Activated CD4-positive, alpha-beta T cell treated with anti-CD3 and anti-CD28 coated beads, Interleukin-2, amount 50 U/mL, for 4 hours (primary cell): ENCODE data around the gene WFIKKN2.

Experiments used
- DNase-seq, 2 experiments: peaks; one replicate each; pipeline ENCODE4 v3.0.0-alpha.2; 2020

WFIKKN2 gene

GRCh38 chr17:50836826-50837225 lies 1.4 kb downstream of the WFIKKN2 start:
- no peak for DNase-seq

DNA sequence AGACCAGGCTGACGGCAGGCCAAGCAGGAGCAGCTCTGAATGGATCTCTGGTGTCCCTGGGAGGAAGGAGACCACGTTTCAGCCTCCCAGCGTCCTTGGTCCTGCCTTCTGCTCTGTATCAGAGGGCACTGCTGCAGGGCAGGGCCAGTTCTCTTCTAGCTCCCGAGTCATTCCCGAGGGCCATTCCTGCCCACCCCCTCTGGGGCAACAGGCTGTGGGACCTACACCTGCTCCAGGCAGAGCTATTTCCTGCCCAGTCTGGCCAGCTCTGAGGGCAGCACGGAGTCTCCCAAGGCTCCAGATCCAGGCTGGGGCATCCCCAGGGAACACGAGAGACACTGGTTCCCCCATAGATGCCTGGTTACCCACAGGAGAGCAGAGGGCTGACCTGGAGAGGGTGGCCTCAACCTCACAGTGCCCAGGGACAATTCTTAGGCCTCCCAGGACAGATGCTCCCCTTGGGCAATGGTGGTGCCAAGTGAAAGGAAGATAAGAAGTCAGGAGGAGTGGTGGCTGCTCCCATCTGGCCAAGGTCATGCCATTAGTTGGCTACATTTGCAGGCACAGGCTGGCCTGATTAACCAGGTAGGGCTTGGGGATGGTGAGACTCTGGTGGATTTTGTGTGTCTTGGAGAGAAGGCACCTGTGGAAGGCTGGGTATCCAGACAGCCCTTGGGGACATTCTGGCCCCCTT lies 2.0 kb downstream of the WFIKKN2 start:
- no peak for DNase-seq

DNA sequence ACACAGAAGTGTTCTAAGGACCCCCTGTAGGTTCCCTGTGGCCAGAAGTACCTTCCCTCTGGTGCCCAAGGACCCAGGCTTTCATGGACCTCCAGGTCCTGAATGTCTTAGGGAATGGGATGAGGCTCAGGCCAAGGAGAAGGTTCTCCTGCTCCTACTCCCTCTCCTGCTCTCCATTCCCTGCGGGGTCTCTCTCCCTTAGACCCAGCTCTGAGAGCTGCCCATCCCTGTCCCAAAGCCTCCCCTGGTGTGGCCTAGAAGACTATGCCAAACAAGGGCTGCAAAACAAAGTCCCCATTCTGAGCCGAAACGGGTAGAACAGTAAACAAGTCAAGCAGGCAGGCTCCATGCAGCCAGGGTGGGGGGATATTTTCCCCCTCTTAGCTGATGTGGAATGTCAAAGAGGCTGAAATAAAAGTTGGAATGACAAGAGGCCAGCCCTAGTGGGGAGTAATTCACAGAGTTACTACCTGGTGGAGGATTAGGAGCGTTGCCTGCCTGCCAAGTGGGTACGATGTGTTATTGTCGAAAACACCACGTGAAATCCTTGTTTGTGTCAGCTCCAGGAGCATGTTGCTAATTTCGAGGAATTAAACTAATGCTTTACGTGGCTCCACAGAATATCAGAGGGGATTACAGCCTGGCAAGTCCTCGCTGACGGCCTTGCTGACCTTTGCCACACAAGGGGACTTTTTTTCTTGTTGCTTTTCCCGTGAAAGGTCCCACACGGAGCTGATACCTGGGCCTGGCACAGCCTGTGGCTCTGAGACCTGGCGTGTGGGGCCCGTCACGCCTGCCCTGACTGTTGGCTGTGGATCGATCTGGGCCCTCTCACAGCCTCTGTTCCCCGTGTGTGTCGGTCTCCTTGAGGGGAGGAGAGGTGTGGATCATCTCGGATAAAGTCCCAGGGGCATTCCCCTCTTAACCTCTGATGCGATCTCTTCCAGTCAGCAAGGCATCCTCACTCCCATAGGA lies 2.9 kb downstream of the WFIKKN2 start:
- no peak for DNase-seq

- DNase-seq, result no peak
Measured at GRCh38 chr17:50839591-50840310, 4.4 kb downstream of the WFIKKN2 start.

GRCh38 chr17:50840311-50840851 lies 5.0 kb downstream of the WFIKKN2 start:
- DNase-seq, result no peak

DNA sequence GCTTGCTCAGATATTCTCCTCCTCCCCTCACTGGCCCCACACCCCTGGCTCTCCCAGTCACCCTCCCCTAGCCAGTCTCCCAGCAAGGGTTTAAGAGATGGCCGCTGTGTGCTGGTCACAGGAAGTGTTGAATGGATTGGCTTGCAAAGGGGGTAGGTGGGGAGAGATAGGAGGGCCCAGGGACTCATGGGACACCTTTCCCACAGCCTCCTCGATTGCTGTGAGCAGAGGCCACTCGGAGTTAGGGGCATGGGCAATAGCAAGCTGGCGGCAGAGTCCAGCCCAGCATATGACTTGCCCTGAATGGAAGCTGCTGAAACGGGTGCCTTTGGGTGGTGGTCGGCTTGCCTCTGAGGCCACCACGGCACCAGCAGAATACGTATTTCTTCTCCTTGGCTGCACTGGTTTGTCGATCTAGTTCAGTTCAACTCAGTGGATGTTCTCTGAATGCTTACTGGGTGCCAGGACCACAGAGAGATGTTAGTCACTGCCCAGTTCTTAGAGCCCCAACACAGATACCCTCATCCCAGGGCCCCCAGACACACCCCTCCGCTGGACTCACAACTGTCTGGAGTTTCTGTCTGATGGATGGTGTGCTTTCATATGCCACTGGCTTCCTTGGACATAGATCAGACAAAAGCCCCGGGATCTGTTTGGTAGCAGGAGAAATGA lies 6.0 kb downstream of the WFIKKN2 start:
- DNase-seq, result no peak

DNA sequence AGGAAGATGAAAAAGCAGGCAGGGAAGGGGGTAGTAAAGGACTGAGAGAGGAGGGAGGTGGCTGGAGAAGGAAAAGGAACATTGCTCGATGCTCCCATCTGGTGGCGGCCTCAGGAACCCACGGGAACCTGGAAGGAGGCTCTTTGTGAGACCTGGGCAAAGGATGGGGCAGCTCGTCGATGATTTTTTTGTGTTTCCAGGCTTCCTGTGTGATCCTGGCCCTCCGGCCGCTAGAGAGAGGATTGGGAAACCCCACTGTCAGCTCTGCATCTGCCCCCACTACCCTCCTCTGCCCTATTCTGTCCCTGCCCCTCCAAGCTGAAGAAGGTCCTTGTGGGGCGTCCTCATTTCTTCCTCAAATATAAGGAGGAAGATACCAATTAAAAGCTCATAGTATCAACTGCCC lies 6.6 kb downstream of the WFIKKN2 start:
- DNase-seq, result peak; percentile 29 to 44

- DNase-seq, result no peak
Measured at GRCh38 chr17:50842506-50843149, 7.2 kb downstream of the WFIKKN2 start.

DNA sequence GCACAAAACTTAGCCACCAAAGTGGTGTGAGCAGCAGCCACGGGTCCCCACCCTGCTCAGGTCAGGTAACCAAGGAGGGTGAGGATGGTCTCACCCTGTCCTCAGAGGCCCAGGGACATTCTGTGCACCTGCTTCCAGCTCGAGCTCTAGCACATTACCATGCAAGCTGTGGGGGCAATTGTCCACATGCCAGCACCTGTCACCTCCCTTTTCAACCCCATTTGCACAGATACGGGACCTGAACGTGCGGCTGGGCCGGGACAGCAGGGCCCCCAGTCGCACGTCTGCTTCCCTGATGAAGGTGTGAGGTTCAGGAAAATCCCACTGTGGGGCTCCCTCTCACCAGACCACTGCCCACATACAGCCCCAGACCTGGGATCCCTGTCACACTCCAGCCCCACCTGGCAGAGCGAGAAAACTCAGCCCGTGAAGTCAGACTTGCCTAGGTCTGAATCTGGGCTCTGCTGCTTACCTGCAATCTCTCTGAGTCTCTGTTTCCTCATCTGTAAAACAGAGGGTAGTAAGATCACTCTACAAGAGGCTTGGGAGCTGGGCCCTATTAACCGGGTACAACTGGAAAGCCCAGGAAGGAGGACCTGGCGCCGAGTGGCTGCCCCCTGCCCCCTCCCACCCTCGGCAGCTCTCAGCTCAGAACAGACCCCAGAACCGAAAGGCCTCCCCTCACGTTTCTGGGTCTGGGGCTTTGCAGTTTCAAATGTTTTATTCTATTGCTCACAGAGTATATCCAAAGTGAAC lies 7.9 kb downstream of the WFIKKN2 start:
- DNase-seq, result no peak

DNA sequence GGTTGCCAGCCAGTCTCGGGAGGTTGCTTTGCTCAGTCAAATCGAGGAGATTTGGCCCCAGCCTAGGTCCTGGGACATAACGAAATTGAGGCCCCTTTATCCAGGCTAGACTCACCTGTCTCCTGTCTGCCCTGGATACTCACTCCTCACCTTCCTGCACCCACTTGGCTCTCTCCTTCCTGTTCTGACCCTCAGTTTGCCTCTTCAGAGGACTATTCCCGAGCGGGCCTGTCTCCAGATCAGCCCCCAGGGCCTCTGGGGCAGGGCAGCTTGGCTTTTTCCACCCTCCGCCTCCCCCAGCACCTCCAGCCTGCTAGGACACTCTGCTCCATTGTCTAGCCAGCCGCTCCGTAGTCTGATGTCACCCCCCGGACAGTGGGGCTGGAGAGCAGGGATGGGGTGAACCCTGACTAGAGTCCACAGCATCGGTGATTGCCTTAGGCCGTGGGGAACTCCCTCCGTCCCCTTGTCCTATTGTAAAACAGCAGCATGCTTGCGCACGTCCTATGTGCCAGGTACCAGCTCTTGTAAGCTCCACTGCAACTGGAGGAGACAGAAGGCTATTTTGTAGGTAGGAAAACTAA lies 8.8 kb downstream of the WFIKKN2 start:
- DNase-seq, result no peak

- no peak for DNase-seq
Measured at GRCh38 chr17:50845240-50846147, 10.1 kb downstream of the WFIKKN2 start.

- DNase-seq, result no peak
Measured at GRCh38 chr17:50847566-50847965, 12.2 kb downstream of the WFIKKN2 start.

DNA sequence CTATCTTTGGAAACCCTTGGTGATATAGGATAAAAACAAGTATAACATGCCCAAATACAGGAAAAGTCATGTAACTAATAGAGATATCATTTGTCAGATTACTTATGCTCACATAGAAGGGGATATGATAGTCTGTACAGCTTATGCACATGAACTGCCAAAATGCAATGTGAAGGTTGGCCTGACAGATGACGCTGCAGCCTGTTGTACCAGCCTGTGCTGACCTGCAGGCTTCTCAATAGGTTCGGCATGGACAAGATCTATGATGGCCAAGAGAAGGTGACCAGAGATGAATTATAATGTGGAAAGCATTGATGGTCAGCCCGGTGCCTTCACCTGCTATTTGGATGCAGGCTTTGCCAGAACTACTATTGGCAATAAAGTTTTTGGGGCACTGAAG lies 12.7 kb downstream of the WFIKKN2 start:
- DNase-seq, result no peak

GRCh38 chr17:50848711-50849110 lies 13.3 kb downstream of the WFIKKN2 start:
- DNase-seq, result no peak

GRCh38 chr17:50850640-50851039 lies 15.3 kb downstream of the WFIKKN2 start:
- no peak for DNase-seq

DNA sequence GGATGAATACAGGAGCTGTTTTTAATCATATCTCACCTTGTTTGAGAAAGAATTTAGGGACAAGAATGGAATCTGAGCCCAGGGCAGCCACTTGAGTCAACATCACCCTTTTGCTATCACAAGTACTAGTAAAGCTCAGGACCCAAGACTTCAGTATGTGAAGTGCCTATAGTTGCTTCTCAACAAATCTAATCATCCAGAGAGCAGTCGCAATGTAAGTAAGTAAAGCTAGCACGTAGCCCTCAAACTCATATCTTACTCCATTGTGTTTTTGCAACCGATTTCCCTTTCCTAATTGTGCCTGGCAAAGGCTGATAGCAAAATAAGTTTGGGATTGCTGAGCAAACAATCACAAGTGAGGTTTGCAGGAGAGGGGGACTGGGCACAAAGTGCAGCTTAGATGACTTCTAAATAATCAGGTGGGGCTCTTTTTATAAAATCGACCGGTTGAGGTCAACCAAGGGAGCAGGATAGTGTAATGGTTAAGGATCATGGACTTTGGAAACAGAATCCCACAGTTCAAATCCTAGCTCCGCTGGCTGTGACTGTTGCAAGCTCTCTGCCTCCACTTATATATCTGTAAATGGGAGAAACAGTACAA lies 17.7 kb downstream of the WFIKKN2 start:
- DNase-seq, result no peak

DNA sequence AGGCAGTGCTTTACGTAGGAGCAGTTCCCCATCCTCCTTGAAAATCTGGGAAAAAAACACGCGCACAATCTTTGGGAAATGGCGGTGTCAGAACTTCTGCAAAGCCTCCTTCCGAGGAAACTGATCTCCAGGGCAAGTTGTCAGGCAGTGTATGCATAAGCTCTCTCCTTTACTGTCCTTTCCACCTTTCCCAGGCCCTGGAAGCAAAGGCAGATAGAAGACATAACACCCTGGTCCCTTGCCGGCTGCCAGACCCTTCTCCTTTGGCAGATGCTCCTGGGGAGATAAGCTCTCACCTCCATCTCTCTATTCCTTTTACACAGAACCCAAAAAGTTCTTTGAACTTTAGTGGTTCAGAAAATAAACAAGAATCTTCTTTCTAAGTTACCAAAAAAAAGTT lies 18.4 kb downstream of the WFIKKN2 start:
- no peak for DNase-seq

DNA sequence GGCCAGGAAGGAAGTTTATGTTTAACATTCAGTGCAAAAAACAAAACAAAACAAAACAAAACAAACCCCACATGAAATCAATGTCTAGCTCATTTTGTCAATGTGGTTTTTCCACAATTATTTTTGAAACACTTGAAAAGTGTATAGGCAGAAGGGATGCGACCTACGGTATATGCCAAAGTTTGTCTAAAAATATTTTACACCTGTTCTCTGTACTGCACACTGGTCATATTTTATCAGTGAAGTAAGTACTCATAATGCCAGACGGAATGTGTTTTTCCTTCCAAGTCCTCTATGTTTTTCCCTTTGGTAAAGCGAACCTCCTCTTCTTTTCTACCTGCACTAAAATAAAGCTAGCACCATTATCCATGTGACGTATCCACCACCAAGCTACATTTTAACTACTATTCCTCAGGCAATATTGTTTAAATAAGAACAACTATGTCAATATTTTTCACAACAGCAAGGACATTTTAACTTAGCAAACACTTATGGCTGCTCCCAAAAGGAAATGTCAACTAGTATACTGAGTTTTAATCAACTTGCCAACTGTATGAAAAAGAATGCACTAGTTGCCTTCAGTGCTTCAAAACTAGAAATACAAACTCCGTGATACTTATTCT lies 20.4 kb downstream of the WFIKKN2 start:
- no peak for DNase-seq

- DNase-seq, result no peak
Measured at GRCh38 chr17:50856431-50856830, 21.0 kb downstream of the WFIKKN2 start.
